Mesenchymal stem cell (in vitro differentiated cells and primary cell): ENCODE results near the gene SCN1A.

ENCODE experiments used
- DNase-seq: peaks from one replicate; pipeline ENCODE4 v3.0.0-alpha.2; 2013
- H2AFZ ChIP-seq: one replicate; pipeline ENCODE4 v1.6.1; 2013; ENCODE audit warnings: low read depth, mild to moderate bottlenecking, control low read depth, inconsistent platforms, low read length, moderate library complexity
- H2AK5ac ChIP-seq: 2 replicates; pipeline ENCODE4 v1.6.1; 2013; ENCODE audit warnings: low read length, moderate library complexity, mild to moderate bottlenecking, inconsistent platforms; ENCODE audit not compliant: severe bottlenecking
- H2BK120ac ChIP-seq: one replicate; pipeline ENCODE4 v1.6.1; 2013; ENCODE audit warnings: low read depth, mild to moderate bottlenecking, inconsistent platforms, low read length, moderate library complexity
- H2BK12ac ChIP-seq, 2 experiments: one replicate each; pipeline ENCODE4 v1.6.1; 2013; ENCODE audit warnings: inconsistent platforms in 2 of 2, low read length in 2 of 2, mild to moderate bottlenecking in 2 of 2, moderate library complexity in 2 of 2, control low read depth in 1 of 2
- H2BK15ac ChIP-seq: one replicate; pipeline ENCODE4 v1.6.1; 2013; ENCODE audit warnings: mild to moderate bottlenecking, low read depth, inconsistent platforms; ENCODE audit not compliant: poor library complexity, severe bottlenecking
- H2BK5ac ChIP-seq: 2 replicates; pipeline ENCODE4 v1.6.1; 2013; ENCODE audit warnings: low read depth, mild to moderate bottlenecking, low read length, control low read depth, inconsistent platforms; ENCODE audit not compliant: poor library complexity, severe bottlenecking
- H3K14ac ChIP-seq, 2 experiments: one replicate each; pipeline ENCODE4 v1.6.1; 2013; ENCODE audit warnings: inconsistent platforms in 2 of 2, low read length in 2 of 2, control low read depth in 1 of 2, mild to moderate bottlenecking in 1 of 2, moderate library complexity in 1 of 2
- H3K18ac ChIP-seq, 2 experiments: one replicate each; pipeline ENCODE4 v1.6.1; 2013; ENCODE audit warnings: inconsistent platforms in 2 of 2, low read length in 2 of 2, control low read depth in 1 of 2, low read depth in 1 of 2, mild to moderate bottlenecking in 1 of 2
- H3K23ac ChIP-seq, 2 experiments: one replicate each; pipeline ENCODE4 v1.6.1; 2013; ENCODE audit warnings: inconsistent platforms in 2 of 2, low read length in 2 of 2, mild to moderate bottlenecking in 2 of 2, moderate library complexity in 2 of 2, control low read depth in 1 of 2
- H3K27ac ChIP-seq: 2 replicates; pipeline ENCODE4 v1.5.1; 2013; ENCODE audit warnings: mild to moderate bottlenecking, moderate library complexity, low read length, control low read depth, inconsistent platforms; ENCODE audit not compliant: poor library complexity, severe bottlenecking
- H3K27me3 ChIP-seq, 2 experiments: 2 replicates each; pipeline versions ENCODE4 v1.6.1 to v1.7.0; 2013; ENCODE audit warnings: low read length in 2 of 2, mild to moderate bottlenecking in 2 of 2, moderate library complexity in 2 of 2, control low read depth in 1 of 2, inconsistent platforms in 1 of 2; ENCODE audit not compliant: control insufficient read depth in 1 of 2, insufficient read depth in 1 of 2
- H3K36me3 ChIP-seq, 2 experiments: 2 replicates each; pipeline versions ENCODE4 v1.6.1 to v1.7.0; 2013; ENCODE audit warnings: low read length in 2 of 2, control low read depth in 1 of 2, inconsistent platforms in 1 of 2, low read depth in 1 of 2, mild to moderate bottlenecking in 1 of 2; ENCODE audit not compliant: insufficient read depth in 2 of 2, control insufficient read depth in 1 of 2
- H3K4ac ChIP-seq, 2 experiments: one replicate each; pipeline ENCODE4 v1.6.1; 2013; ENCODE audit warnings: inconsistent platforms in 2 of 2, low read length in 2 of 2, mild to moderate bottlenecking in 2 of 2, moderate library complexity in 2 of 2, control low read depth in 1 of 2, low read depth in 1 of 2
- H3K4me1 ChIP-seq: 2 replicates; pipeline ENCODE4 v1.6.1; 2013; ENCODE audit warnings: low read depth, low read length, control low read depth; ENCODE audit not compliant: control insufficient read depth, insufficient read depth
- H3K4me2 ChIP-seq: 2 replicates; pipeline ENCODE4 v1.6.1; 2013; ENCODE audit warnings: low read length, mild to moderate bottlenecking, inconsistent platforms; ENCODE audit not compliant: poor library complexity, severe bottlenecking
- H3K4me3 ChIP-seq, 2 experiments: 2 replicates each; pipeline versions ENCODE4 v1.5.1 to v1.7.0; 2013; ENCODE audit warnings: low read length in 2 of 2, mild to moderate bottlenecking in 2 of 2, control low read depth in 1 of 2, low read depth in 1 of 2; ENCODE audit not compliant: insufficient read depth in 1 of 2
- H3K79me1 ChIP-seq: replicated peaks from 2 replicates; pipeline ENCODE4 v1.6.1; 2013; ENCODE audit warnings: mild to moderate bottlenecking, control low read depth, low read length, inconsistent platforms; ENCODE audit not compliant: poor library complexity, severe bottlenecking
- H3K9ac ChIP-seq: 2 replicates; pipeline ENCODE4 v1.7.0; 2013; ENCODE audit warnings: mild to moderate bottlenecking, low read length, moderate library complexity
- H3K9me3 ChIP-seq: 2 replicates; pipeline ENCODE4 v1.7.0; 2013; ENCODE audit warnings: mild to moderate bottlenecking, low read length; ENCODE audit not compliant: control insufficient read depth
- H4K8ac ChIP-seq: one replicate; pipeline ENCODE4 v1.6.1; 2013; ENCODE audit warnings: inconsistent platforms, mild to moderate bottlenecking, low read length, moderate library complexity
- H4K91ac ChIP-seq: one replicate; pipeline ENCODE4 v1.6.1; 2013; ENCODE audit warnings: mild to moderate bottlenecking, low read length, inconsistent platforms
- WGBS: methylation state at CpG from one replicate; pipeline ENCODE4 v1.1.7; 2013; ENCODE audit warnings: mixed read lengths; 5-methylcytosine and 5-hydroxymethylcytosine counted together

Gene SCN1A

DNA sequence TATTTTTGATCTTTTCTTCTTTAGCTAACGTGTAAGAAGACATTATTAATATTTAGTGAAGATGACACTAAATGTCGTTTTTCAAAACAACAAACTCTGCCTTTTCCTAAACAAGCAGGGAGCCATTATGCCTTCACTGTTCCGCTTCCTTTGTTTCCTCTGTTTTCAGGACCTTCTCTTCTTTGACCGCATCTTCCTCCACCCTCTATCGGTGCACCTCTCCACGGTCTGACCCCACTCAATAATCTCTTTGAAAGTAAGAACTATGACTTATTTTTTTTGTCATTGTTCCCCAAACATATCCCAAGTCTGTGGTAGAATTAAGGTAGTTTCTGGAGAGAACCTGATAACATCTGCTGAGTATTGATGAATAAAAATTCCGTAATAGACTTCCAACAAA lies 5.8 kb upstream of the SCN1A start:
- Histone ChIP-seq H3K27ac (no peak overlapping the region), H2BK5ac (no peak overlapping the region), H3K18ac (no peak overlapping the region), H2AFZ (no peak overlapping the region), H3K36me3 (no peaks in the 10 kb centered on the region), H3K27me3 (peaks cover 0 to 4% of the 10 kb centered on the region in 2 experiments), H4K8ac (no peak overlapping the region), H3K9ac (no peak overlapping the region), H3K23ac (no peak overlapping the region), H2AK5ac (no peak overlapping the region), H3K9me3 (no peaks in the 10 kb centered on the region), H3K4me3 (no peak overlapping the region), H4K91ac (no peak overlapping the region), H3K4me1 (no peaks in the 10 kb centered on the region), H2BK15ac (no peak overlapping the region), H3K4ac (no peak overlapping the region), H3K14ac (no peak overlapping the region), H2BK12ac (no peak overlapping the region), H2BK120ac (no peak overlapping the region), H3K4me2 (no peak overlapping the region), H3K79me1 (no peaks in the 10 kb centered on the region)
- DNase-seq: no peak
- 87% methylated on average over 3 of the region's 7 CpGs for WGBS

DNA sequence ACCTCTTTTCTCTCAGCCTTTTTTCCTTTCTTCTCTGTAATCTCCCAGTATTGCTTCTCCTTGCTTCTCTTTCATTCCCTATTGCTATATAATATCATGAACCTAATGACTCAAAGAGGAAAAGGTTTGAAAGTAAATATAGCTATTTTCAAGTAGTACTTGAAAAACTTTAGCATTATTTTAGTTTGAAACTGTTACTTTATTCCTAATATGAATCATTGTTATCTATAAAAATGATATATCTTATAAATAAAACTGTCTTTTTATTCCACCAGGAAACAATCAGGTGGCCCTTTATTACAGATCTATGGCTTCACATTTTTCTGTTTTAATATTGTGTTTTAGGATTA lies 311 bp upstream of the SCN1A start:
- Histone ChIP-seq H4K91ac (no peak overlapping the region), H3K9me3 (no peaks in the 10 kb centered on the region), H3K9ac (no peak overlapping the region), H2BK120ac (no peak overlapping the region), H3K79me1 (no peaks in the 10 kb centered on the region), H3K18ac (no peak overlapping the region), H2AK5ac (no peak overlapping the region), H3K27me3 (peaks cover 0 to 4% of the 10 kb centered on the region in 2 experiments), H2BK12ac (no peak overlapping the region), H2AFZ (no peak overlapping the region), H3K4me3 (no peak overlapping the region), H4K8ac (no peak overlapping the region), H3K27ac (no peak overlapping the region), H3K14ac (no peak overlapping the region), H2BK5ac (no peak overlapping the region), H3K4me1 (no peaks in the 10 kb centered on the region), H2BK15ac (no peak overlapping the region), H3K36me3 (no peaks in the 10 kb centered on the region), H3K4me2 (no peak overlapping the region), H3K4ac (no peak overlapping the region), H3K23ac (no peak overlapping the region)
- no peak for DNase-seq

DNA sequence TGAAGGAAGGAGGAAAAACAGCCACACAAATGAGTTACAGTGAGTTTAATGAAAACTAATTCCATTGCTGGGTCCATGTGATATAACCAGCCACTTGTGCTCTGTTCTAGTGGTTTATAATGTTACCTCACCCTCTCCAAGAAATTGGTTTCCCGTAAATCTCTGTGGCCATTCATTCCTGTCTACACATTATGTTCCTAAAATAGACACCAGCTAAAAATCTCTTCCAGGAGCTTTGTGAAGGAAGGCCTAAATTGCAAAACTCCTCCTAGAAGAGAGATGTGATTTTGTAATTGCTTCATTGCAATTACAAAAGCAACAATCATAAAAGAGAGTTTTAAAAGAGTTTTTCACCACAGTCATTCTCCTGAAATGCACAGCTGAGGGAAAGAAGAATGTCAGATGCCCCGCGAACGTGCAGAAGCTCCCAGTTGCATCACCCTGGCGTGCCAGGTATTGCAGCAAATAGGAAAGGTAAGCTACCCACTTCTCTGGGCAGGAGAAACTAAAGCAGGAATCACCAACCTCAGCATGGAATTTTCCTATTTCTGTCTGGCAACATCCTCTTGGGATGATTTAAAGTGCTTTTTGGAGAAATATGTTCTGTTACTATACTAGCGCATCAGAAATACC lies 1.7 kb downstream of the SCN1A start:
- H3K4me3 ChIP-seq: no peak overlapping the region
- H3K9me3 ChIP-seq: no peaks in the 10 kb centered on the region
- no peak overlapping the region for H3K23ac ChIP-seq
- no peak overlapping the region for H3K14ac ChIP-seq
- no peak overlapping the region for H4K91ac ChIP-seq
- no peak overlapping the region for H3K4me2 ChIP-seq
- no peak overlapping the region for H3K27ac ChIP-seq
- no peak overlapping the region for H2BK5ac ChIP-seq
- H2BK120ac ChIP-seq: no peak overlapping the region
- DNase-seq: no peak
- peaks cover 0 to 4% of the 10 kb centered on the region in 2 experiments for H3K27me3 ChIP-seq
- no peaks in the 10 kb centered on the region for H3K4me1 ChIP-seq
- no peaks in the 10 kb centered on the region for H3K36me3 ChIP-seq
- H4K8ac ChIP-seq: no peak overlapping the region
- H3K9ac ChIP-seq: no peak overlapping the region
- H2AK5ac ChIP-seq: no peak overlapping the region
- H2BK15ac ChIP-seq: no peak overlapping the region
- WGBS: 92% methylated on average over 5 of the region's 6 CpGs
- no peaks in the 10 kb centered on the region for H3K79me1 ChIP-seq
- H2AFZ ChIP-seq: no peak overlapping the region
- H3K4ac ChIP-seq: no peak overlapping the region
- no peak overlapping the region for H2BK12ac ChIP-seq
- no peak overlapping the region for H3K18ac ChIP-seq

DNA sequence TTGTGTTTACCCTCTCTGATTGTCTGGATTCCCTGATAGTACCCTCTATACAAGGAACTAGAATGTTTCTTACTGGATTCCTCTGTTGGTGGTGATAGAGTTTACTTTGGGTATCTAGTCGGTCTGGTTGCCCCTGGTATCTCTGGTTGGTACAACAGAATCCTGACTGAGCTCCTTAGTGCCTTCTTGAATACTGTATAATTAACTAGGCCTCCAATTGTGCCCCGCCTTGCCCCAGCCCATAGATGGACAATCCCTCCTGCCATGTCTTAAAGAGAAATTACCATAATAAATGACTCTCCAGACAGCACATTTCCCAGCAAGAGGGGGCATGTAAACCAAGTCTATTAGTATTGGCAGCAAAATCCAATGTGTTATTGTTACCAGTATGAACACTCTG lies 2.3 kb downstream of the SCN1A start:
- no peak overlapping the region for H3K4me2 ChIP-seq
- H3K36me3 ChIP-seq: no peaks in the 10 kb centered on the region
- H2AFZ ChIP-seq: no peak overlapping the region
- no peaks in the 10 kb centered on the region for H3K79me1 ChIP-seq
- DNase-seq: no peak
- H4K91ac ChIP-seq: no peak overlapping the region
- H2BK5ac ChIP-seq: no peak overlapping the region
- no peak overlapping the region for H3K4me3 ChIP-seq
- H3K27ac ChIP-seq: no peak overlapping the region
- H3K14ac ChIP-seq: no peak overlapping the region
- H2BK12ac ChIP-seq: no peak overlapping the region
- no peaks in the 10 kb centered on the region for H3K4me1 ChIP-seq
- no peak overlapping the region for H3K9ac ChIP-seq
- H3K23ac ChIP-seq: no peak overlapping the region
- WGBS: 94% methylated on average over 2 of the region's 2 CpGs
- H2AK5ac ChIP-seq: no peak overlapping the region
- no peak overlapping the region for H2BK15ac ChIP-seq
- H2BK120ac ChIP-seq: no peak overlapping the region
- H4K8ac ChIP-seq: no peak overlapping the region
- no peak overlapping the region for H3K4ac ChIP-seq
- no peak overlapping the region for H3K18ac ChIP-seq
- no peaks in the 10 kb centered on the region for H3K9me3 ChIP-seq
- peaks cover 0 to 4% of the 10 kb centered on the region in 2 experiments for H3K27me3 ChIP-seq
